Mammary epithelial cell (primary cell): Measurements from ENCODE around the gene MUTYH.

Source experiments
- EZH2 ChIP-seq: IDR thresholded peaks from 2 replicates; pipeline ENCODE4 v1.6.1; 2012; ENCODE audit warnings: low read length, inconsistent platforms, borderline replicate concordance
- TF ChIP-seq, protein P1 (sequence below), 2 donors: IDR thresholded peaks in 1 of 2; conservative IDR thresholded peaks in 1 of 2; 2 replicates each; pipeline ENCODE4 v1.5.1; 2011 to 2012; ENCODE audit warnings: inconsistent platforms in 2 of 2, low read length in 2 of 2, mild to moderate bottlenecking in 2 of 2, control low read depth in 1 of 2, low read depth in 1 of 2; ENCODE audit not compliant: insufficient read depth in 1 of 2; ENCODE audit errors: extremely low read depth in 1 of 2

DNA sequence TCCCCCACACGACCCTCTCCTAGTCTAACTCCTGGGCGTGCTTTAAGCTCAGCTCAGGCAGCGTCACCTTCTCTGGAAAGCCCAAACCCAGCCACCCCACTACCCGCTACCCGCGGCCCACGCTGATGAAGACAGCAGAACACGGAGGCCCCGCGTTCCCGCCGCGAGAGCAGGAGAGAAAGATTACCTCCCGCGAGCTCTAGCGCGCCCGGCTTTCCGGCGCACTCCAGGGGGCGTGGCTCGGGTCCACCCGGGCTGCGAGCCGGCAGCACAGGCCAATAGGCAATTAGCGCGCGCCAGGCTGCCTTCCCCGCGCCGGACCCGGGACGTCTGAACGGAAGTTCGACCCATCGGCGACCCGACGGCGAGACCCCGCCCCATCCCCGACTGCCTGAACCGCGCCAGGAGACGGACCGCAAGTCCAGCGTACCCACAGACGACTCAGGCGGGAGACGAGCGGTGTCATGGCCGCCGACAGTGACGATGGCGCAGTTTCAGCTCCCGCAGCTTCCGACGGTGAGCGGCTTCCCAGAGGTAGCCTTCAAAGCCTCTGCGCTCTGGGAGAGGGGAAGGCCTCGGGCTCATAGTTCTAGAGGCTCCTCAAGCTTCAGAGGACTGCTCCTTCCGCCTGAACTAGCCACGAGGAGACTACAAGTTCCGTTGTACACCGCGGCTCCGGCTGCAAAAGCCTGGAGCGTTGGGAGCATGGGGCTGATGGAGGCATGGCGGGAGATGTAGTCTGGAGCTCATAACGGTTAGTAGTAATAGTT is at the start of gene MUTYH, which contains the start of gene TOE1:
- TF ChIP-seq, protein P1, sequence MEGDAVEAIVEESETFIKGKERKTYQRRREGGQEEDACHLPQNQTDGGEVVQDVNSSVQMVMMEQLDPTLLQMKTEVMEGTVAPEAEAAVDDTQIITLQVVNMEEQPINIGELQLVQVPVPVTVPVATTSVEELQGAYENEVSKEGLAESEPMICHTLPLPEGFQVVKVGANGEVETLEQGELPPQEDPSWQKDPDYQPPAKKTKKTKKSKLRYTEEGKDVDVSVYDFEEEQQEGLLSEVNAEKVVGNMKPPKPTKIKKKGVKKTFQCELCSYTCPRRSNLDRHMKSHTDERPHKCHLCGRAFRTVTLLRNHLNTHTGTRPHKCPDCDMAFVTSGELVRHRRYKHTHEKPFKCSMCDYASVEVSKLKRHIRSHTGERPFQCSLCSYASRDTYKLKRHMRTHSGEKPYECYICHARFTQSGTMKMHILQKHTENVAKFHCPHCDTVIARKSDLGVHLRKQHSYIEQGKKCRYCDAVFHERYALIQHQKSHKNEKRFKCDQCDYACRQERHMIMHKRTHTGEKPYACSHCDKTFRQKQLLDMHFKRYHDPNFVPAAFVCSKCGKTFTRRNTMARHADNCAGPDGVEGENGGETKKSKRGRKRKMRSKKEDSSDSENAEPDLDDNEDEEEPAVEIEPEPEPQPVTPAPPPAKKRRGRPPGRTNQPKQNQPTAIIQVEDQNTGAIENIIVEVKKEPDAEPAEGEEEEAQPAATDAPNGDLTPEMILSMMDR (conservative IDR thresholded peaks at IDR 0.05 in 1 of 2, IDR thresholded peaks at IDR 0.05 in 1 of 2; ENCODE audit: extremely low read depth in 1 of 2, insufficient read depth in 1 of 2, low read depth in 1 of 2, low read length in 2 of 2): no peak
- no peak for TF ChIP-seq EZH2
